ENCODE measurements around the gene ELOB. TPM values are rescaled to one million over a fixed set of nuclear protein-coding genes. Genes with fewer than 3 reads are reported as not detected.

The ELOB gene
- total and polyA plus RNA-seq, 8 donors = 133 to 224 (median 197) TPM

DNA sequence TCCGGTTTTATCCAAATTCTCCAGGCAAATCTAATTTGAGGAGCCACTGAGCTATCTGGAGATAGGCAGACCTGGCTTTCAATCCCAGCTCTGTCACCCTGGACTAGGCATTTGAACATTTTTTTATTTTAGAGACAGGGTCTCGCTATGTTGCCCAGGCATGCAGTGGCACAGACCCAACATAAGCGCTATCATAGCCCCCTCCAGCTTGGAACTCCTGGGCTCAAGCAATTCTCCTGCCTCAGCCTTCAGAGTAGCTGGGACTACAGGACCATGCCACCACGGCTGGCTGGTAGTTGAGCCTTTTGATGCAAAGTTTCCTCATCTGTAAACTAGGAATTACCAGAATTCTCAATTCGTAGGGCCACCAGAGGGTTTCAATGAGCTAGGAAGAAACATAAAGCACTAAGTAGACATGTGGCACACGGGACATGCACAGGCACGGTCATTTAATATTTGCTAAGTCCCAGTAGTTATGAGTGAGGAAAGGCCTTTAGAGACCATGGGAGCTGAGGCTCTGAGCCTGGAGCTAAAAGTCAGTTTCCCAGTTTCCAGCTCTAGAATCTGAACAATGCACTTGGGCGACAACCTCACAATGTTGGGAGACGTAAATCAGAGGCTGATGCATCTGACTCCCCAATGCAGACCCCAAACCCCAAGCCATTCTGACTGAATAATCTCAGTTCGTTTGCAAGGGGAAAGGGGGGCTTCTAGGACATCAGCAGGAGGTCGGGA lies 1.1 kb downstream of the ELOB start:
- intact Hi-C loops (cut with DNase I) = no loop called here
- no peak for TF ChIP-seq CTCF (IDR thresholded peaks at IDR 0.05)
- Histone ChIP-seq H3K27me3 (no peaks in the 10 kb centered on the region), H3K36me3 (peaks cover 0 to 46% of the 10 kb centered on the region in 2 donors), H3K27ac (peak overlapping the region in 1 of 2 donors; percentile 2), H3K4me3 (peak overlapping the region; percentile 84 to 95), H3K9me3 (no peaks in the 10 kb centered on the region), H3K4me1 (peaks cover 22 to 37% of the 10 kb centered on the region in 2 donors)
- DNase-seq (no peak), ATAC-seq (no peak)

- ATAC-seq = no peak
- Histone ChIP-seq H3K27ac (peak overlapping the region in 1 of 2 donors; percentile 2), H3K4me3 (peak overlapping the region in 1 of 2 donors; percentile 95), H3K36me3 (peaks cover 0 to 53% of the 10 kb centered on the region in 2 donors), H3K27me3 (no peaks in the 10 kb centered on the region), H3K4me1 (peaks cover 22 to 37% of the 10 kb centered on the region in 2 donors), H3K9me3 (no peaks in the 10 kb centered on the region)
- no peak for DNase-seq
- intact Hi-C loops (cut with DNase I) = no loop called here
- no peak for TF ChIP-seq CTCF (IDR thresholded peaks at IDR 0.05)
Observed at GRCh38 chr16:2775131-2775716, 1.9 kb downstream of the ELOB start.

- DNase-seq (no peak), ATAC-seq (no peak)
- H3K9me3 ChIP-seq = no peaks in the 10 kb centered on the region
- H3K4me1 ChIP-seq = peaks cover 22 to 43% of the 10 kb centered on the region in 2 donors
- no peak for TF ChIP-seq CTCF (IDR thresholded peaks at IDR 0.05)
- peaks cover 5 to 62% of the 10 kb centered on the region in 2 donors for H3K36me3 ChIP-seq
- no peaks in the 10 kb centered on the region for H3K27me3 ChIP-seq
- no peak overlapping the region for H3K4me3 ChIP-seq
- H3K27ac ChIP-seq = no peak overlapping the region
- intact Hi-C loops (cut with DNase I) = no loop called here
Observed at GRCh38 chr16:2774161-2774891, 2.8 kb downstream of the ELOB start.

DNA sequence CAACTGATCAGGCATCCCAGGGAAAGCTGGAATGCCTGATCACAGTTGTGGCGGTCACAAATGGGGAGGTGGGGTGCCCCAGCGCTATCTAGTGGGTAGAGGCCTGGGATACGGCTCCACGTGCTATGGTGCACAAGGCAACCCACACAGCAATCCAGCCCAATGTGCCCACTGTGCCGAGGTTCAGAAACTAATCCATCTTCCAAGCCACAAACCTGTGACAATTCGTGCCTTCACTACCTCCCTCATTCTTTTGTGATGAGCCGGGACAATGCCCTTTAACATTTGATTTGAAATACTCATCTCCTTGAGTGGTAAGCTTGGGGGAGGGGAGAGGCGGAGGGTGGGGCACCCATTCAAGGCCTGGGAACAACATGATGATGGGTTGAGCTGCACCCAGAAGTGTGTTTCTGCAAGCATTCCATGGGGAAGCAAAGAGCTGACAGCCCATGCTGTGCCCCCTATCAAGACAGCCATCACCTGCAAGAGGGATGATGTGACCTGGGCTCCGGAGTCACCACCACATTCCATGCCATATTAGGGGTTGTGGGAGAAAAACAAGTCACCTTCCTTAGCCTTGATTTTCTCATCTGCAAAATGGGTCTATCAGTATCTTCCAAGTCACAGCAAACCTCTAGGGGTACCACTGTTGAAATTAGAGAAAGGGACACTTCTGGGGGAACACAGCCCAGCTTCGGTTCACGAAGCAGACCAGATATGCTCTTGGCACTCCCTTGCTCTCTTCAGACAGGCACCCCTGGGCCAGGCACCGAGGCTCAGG lies 3.7 kb downstream of the ELOB start:
- ATAC-seq (no peak), DNase-seq (no peak)
- intact Hi-C loops (cut with DNase I) = no loop called here
- Histone ChIP-seq H3K27ac (peak overlapping the region in 1 of 2 donors; percentile 8), H3K36me3 (peaks cover 5 to 71% of the 10 kb centered on the region in 2 donors), H3K9me3 (no peaks in the 10 kb centered on the region), H3K4me1 (peaks cover 18 to 39% of the 10 kb centered on the region in 2 donors), H3K27me3 (no peaks in the 10 kb centered on the region), H3K4me3 (no peak overlapping the region)
- no peak for TF ChIP-seq CTCF (IDR thresholded peaks at IDR 0.05)
